ENCODE measurements around the gene NAA80. TPM values are rescaled to one million over a fixed set of nuclear protein-coding genes. Genes with fewer than 3 reads are reported as not detected.

The NAA80 gene
- total RNA-seq, 1 donor from 2014 or later = 10.9 TPM

DNA sequence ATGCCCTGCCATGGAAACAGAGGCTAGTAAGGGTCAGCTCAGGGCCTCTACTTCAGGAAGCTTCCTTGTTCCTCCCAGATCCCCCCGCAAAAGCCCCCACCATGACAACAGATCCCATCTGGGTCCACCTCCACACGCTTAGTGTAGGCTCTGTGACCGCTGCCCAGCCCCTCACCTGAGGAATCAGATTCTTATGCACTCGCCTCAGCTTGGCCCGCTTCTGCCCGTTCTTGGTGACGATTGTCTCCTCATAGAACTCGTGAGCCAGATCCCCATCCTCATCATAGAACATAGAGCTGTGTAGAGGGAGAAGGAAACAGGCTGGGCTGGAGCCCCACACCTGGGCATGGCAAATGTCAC is 27.0 kb upstream of the NAA80 start:
- Mint-ChIP-seq H3K27me3 (ENCODE audit: low read depth) (no peaks in the 10 kb centered on the region), H3K4me3 (ENCODE audit: unreplicated experiment) (no peak overlapping the region)
- no peak for DNase-seq (ENCODE audit: low spot score)

DNA sequence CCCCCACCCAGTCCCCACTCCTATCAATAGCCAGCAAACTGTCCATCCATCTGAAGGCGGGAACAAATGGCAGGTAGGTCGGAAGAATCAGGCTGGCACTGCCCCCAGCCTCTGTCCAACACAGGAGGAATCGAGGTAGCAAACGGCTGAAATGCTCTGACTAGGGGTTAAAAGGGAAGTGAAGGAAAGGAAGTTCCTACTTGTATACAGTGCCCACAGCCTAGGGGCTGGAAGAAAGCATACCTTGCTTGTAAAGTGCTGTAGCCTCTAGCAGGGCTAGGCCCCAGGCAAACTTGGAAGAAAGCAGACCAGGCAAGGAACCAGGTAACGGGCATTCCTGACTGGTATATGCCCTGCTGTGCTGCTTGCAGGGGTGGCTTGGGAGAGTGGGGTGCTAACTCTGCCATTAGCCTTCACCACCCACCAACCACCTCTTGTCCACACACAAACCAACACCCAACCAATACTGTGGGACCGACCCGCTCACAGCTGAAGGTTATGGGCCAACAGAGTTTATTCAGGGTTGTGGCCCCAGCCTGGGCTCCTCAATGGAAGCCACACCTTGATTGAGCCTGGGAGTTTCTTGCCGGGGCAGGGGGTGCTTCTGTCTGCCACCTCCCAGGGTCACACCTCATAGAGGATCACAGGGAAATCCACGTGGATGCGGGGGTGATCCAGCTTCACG is 26.4 kb upstream of the NAA80 start:
- Mint-ChIP-seq H3K4me1 (ENCODE audit: low read depth) (peaks cover 31% of the 10 kb centered on the region), H3K36me3 (ENCODE audit: low read depth) (peaks cover 2% of the 10 kb centered on the region), H3K27ac (ENCODE audit: unreplicated experiment) (no peak overlapping the region), H3K4me3 (ENCODE audit: unreplicated experiment) (no peak overlapping the region), H3K27me3 (ENCODE audit: low read depth) (no peaks in the 10 kb centered on the region), H3K9me3 (ENCODE audit: low read depth) (no peaks in the 10 kb centered on the region)
- no peak for DNase-seq (ENCODE audit: low spot score)
- TF ChIP-seq, protein P1, sequence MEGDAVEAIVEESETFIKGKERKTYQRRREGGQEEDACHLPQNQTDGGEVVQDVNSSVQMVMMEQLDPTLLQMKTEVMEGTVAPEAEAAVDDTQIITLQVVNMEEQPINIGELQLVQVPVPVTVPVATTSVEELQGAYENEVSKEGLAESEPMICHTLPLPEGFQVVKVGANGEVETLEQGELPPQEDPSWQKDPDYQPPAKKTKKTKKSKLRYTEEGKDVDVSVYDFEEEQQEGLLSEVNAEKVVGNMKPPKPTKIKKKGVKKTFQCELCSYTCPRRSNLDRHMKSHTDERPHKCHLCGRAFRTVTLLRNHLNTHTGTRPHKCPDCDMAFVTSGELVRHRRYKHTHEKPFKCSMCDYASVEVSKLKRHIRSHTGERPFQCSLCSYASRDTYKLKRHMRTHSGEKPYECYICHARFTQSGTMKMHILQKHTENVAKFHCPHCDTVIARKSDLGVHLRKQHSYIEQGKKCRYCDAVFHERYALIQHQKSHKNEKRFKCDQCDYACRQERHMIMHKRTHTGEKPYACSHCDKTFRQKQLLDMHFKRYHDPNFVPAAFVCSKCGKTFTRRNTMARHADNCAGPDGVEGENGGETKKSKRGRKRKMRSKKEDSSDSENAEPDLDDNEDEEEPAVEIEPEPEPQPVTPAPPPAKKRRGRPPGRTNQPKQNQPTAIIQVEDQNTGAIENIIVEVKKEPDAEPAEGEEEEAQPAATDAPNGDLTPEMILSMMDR (IDR thresholded peaks at IDR 0.05) = no peak

More for the DNA sequence above, 27.0 kb upstream of the NAA80 start:
- Mint-ChIP-seq H3K4me1 (ENCODE audit: low read depth) (peaks cover 30% of the 10 kb centered on the region), H3K27ac (ENCODE audit: unreplicated experiment) (no peak overlapping the region), H3K36me3 (ENCODE audit: low read depth) (peaks cover 3% of the 10 kb centered on the region), H3K9me3 (ENCODE audit: low read depth) (no peaks in the 10 kb centered on the region)
- TF ChIP-seq, protein P1 (IDR thresholded peaks at IDR 0.05) = no peak

DNA sequence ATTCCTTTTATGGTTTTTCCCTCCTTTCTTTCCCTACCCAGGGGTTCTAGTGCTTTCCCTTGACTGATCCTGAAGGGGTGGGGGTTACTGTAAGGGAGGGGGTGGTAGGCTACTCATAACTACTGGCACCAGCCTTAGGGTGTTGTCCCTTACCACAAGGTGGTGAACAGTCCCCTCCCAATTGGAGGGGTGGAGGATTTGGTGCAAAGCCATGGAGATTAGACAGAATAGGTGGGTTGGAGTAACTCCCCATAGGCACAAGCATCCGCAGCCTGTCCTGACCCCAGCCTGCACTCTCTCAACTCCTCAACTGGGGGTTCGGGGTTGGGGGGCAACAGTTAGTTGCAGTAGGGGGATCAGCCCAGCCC is 25.9 kb upstream of the NAA80 start:
- H3K4me1 Mint-ChIP-seq (ENCODE audit: low read depth) = peaks cover 37% of the 10 kb centered on the region
- no peaks in the 10 kb centered on the region for H3K27me3 Mint-ChIP-seq (ENCODE audit: low read depth)
- H3K4me3 Mint-ChIP-seq (ENCODE audit: unreplicated experiment) = no peak overlapping the region
- TF ChIP-seq, protein P1 (IDR thresholded peaks at IDR 0.05) = no peak
- no peaks in the 10 kb centered on the region for H3K9me3 Mint-ChIP-seq (ENCODE audit: low read depth)
- DNase-seq (ENCODE audit: low spot score) = no peak
- H3K36me3 Mint-ChIP-seq (ENCODE audit: low read depth) = no peaks in the 10 kb centered on the region
- no peak overlapping the region for H3K27ac Mint-ChIP-seq (ENCODE audit: unreplicated experiment)

DNA sequence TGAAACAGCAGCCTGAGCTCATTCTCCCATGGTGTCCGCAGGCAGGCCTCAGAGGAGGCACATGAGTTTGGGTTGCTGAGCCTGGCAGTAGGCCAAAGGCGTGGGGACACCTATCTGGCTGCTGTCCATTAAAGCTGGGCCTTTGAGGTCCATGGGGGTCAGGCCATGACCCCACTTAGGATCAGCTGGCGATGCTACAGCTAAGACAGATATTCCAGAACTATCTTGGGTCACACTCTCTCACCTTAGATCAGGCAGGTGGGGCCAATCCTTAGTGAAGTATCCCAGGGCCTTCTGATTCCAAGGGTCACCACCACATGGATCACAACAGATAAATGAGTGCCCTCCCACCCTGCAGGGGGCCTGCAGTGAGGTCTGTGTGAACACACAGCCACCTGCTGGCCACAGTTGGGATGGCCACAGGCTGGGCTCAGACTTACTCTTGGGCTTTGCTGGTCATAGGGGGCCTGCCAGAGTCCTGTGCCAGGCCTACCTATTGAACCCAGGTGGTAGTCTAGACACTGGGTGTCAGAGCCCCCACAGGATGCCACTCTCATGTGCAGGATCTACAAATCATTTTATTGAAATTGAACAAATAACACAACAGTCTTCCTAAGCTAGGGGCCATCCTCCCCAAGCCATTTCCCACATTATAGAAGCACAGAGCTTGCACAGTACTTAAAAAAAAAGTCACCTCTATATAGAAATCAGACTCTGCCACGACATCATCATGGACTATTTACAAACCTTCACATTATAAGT is 25.3 kb upstream of the NAA80 start:
- Mint-ChIP-seq H3K4me3 (ENCODE audit: unreplicated experiment) (no peak overlapping the region), H3K36me3 (ENCODE audit: low read depth) (no peaks in the 10 kb centered on the region)

DNA sequence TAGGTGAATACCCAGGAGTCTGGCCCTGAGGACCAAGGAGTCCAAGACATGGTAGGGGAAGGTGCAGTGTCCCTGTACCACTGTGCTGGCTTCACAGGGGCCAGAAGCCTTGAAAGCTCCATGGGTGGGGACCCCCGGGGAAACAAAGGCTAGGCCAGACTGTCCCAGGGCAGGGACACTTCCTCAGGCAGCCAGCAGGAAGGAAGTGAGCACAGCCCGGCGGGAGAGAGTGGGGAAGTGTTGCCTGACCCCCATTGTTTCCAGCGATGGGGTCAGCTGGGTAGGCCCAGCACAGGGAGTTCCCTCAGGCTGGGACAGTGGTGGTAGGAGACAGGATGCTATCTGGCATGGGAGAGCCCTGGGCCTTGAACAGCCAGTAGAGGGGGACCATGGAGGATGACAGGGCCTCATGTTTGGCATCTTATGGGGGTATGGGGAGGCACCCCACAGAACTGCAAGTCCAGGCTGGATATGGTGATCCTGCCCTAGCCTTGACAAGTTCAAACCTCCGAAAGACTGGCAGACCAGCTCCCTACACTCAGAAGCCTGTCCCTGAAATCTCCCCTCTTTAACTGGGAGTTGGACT is 24.5 kb upstream of the NAA80 start:
- H3K27me3 Mint-ChIP-seq (ENCODE audit: low read depth) = no peaks in the 10 kb centered on the region
- H3K27ac Mint-ChIP-seq (ENCODE audit: unreplicated experiment) = no peak overlapping the region
- H3K9me3 Mint-ChIP-seq (ENCODE audit: low read depth) = no peaks in the 10 kb centered on the region
- H3K4me1 Mint-ChIP-seq (ENCODE audit: low read depth) = peaks cover 48% of the 10 kb centered on the region
- DNase-seq (ENCODE audit: low spot score) = no peak
- no peak overlapping the region for H3K4me3 Mint-ChIP-seq (ENCODE audit: unreplicated experiment)
- TF ChIP-seq, protein P1 (IDR thresholded peaks at IDR 0.05) = no peak
- H3K36me3 Mint-ChIP-seq (ENCODE audit: low read depth) = no peaks in the 10 kb centered on the region

More for the DNA sequence above, 25.3 kb upstream of the NAA80 start:
- DNase-seq (ENCODE audit: low spot score) = no peak
- Mint-ChIP-seq H3K4me1 (ENCODE audit: low read depth) (peaks cover 42% of the 10 kb centered on the region), H3K27ac (ENCODE audit: unreplicated experiment) (no peak overlapping the region), H3K9me3 (ENCODE audit: low read depth) (no peaks in the 10 kb centered on the region), H3K27me3 (ENCODE audit: low read depth) (no peaks in the 10 kb centered on the region)
- TF ChIP-seq, protein P1 (IDR thresholded peaks at IDR 0.05) = peak; percentile 86

All from chondrocyte (in vitro differentiated cells).